ENCODE results near the gene SNRNP25.
"Not testable (repeated sequence)": the region's sequence is repeated elsewhere in the genome, so short reads cannot be mapped to it uniquely, and the experiment has no call there.

DNA sequence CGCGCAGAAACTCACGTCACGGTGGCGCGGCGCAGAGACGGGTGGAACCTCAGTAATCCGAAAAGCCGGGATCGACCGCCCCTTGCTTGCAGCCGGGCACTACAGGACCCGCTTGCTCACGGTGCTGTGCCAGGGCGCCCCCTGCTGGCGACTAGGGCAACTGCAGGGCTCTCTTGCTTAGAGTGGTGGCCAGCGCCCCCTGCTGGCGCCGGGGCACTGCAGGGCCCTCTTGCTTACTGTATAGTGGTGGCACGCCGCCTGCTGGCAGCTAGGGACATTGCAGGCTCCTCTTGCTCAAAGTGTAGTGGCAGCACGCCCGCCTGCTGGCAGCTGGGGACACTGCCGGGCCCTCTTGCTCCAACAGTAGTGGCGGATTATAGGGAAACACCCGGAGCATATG lies 42.9 kb upstream of the SNRNP25 start:
- not testable (repeated sequence) for TF ChIP-seq POLR2AphosphoS5, POLR2A (IDR thresholded peaks at IDR 0.05)
- TF ChIP-seq, protein P1, sequence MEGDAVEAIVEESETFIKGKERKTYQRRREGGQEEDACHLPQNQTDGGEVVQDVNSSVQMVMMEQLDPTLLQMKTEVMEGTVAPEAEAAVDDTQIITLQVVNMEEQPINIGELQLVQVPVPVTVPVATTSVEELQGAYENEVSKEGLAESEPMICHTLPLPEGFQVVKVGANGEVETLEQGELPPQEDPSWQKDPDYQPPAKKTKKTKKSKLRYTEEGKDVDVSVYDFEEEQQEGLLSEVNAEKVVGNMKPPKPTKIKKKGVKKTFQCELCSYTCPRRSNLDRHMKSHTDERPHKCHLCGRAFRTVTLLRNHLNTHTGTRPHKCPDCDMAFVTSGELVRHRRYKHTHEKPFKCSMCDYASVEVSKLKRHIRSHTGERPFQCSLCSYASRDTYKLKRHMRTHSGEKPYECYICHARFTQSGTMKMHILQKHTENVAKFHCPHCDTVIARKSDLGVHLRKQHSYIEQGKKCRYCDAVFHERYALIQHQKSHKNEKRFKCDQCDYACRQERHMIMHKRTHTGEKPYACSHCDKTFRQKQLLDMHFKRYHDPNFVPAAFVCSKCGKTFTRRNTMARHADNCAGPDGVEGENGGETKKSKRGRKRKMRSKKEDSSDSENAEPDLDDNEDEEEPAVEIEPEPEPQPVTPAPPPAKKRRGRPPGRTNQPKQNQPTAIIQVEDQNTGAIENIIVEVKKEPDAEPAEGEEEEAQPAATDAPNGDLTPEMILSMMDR (IDR thresholded peaks at IDR 0.05) = peak in 1 of 4 experiments; percentile 34

All from sigmoid colon (tissue), 4 donors.